Measurements from ENCODE around the gene OR6V1. TPM values are rescaled to one million over a fixed set of nuclear protein-coding genes. Genes with fewer than 3 reads are reported as not detected.

OR6V1 gene
- total RNA-seq, 2 experiments from 2014 or later: not detected

DNA sequence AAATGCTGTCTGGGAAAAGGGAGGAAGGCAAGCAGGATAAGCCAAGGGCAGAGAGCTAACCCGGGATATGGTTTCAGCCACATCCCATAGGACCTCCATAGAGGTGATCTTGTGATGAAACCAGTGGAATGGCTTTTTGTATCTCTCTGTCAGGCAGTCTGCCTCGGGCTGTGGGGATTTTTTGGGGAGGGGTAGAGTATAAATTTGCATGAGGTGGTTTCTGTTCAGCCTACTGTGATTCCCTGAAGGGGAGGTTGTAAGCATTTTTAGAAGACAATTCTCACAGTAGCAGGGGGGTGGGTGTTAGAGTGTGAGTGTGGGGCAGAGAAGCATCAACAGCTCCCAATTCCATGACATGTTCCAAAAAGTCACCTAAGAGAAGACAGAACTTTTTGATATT, 37.1 kb upstream of the OR6V1 start:
- TF ChIP-seq, protein P1, sequence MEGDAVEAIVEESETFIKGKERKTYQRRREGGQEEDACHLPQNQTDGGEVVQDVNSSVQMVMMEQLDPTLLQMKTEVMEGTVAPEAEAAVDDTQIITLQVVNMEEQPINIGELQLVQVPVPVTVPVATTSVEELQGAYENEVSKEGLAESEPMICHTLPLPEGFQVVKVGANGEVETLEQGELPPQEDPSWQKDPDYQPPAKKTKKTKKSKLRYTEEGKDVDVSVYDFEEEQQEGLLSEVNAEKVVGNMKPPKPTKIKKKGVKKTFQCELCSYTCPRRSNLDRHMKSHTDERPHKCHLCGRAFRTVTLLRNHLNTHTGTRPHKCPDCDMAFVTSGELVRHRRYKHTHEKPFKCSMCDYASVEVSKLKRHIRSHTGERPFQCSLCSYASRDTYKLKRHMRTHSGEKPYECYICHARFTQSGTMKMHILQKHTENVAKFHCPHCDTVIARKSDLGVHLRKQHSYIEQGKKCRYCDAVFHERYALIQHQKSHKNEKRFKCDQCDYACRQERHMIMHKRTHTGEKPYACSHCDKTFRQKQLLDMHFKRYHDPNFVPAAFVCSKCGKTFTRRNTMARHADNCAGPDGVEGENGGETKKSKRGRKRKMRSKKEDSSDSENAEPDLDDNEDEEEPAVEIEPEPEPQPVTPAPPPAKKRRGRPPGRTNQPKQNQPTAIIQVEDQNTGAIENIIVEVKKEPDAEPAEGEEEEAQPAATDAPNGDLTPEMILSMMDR (IDR thresholded peaks at IDR 0.05): no peak
- Mint-ChIP-seq H3K27me3 (peaks cover 9% of the 10 kb centered on the region), H3K27ac (no peak overlapping the region), H3K4me3 (no peak overlapping the region), H3K4me1 (ENCODE audit: low read depth) (peaks cover 2% of the 10 kb centered on the region), H3K36me3 (ENCODE audit: low read depth) (no peaks in the 10 kb centered on the region), H3K9me3 (no peaks in the 10 kb centered on the region)
- CTCF ChIA-PET: interaction anchor here (3.2 to 5.0 kb wide), 3 partner anchors 8 to 200 kb away, joined by 27 to 40 read pairs (median 32); no protein-coding TSS in a partner anchor
- POLR2A ChIA-PET: no interaction called here
- intact Hi-C loops (cut with micrococcal nuclease): no loop called here
- no peak for DNase-seq
- ATAC-seq: no peak

DNA sequence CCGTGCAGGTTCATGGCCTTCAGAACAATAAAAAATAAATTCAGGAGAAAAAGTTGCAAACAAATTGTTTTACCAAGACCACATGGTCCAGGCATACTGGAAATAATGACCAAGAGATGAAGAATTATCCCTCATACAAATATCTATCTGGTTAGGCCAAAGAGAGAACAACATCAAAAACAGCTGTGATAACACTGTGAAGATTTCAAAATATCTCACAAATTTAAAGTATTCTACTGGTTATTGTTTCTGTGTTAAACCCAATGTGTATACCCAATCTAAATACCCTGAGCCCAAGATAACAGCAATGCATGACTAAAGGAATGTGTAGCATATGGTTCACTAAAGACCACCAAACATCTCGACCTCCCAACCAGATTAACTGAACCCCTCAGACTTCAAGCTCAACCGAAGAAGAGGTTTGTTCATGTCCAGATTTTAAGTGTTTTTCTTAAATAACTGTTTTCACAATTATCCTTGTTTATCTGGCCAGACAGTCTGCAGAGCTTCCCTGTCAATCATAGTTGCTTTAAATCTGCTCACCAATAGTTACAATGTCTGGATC, 36.1 kb upstream of the OR6V1 start:
- ATAC-seq (no peak), DNase-seq (no peak)
- CTCF ChIA-PET: interaction anchor here (1.1 to 5.0 kb wide), 5 partner anchors 9 to 317 kb away, joined by 3 to 40 read pairs (median 27); partner anchors contain the start of gene TAS2R40
- Mint-ChIP-seq H3K9me3 (no peaks in the 10 kb centered on the region), H3K27ac (no peak overlapping the region), H3K4me1 (ENCODE audit: low read depth) (peaks cover 2% of the 10 kb centered on the region), H3K36me3 (ENCODE audit: low read depth) (no peaks in the 10 kb centered on the region), H3K27me3 (peaks cover 9% of the 10 kb centered on the region), H3K4me3 (no peak overlapping the region)
- TF ChIP-seq, protein P1 (IDR thresholded peaks at IDR 0.05): no peak
- intact Hi-C loops (cut with micrococcal nuclease): no loop called here
- POLR2A ChIA-PET: no interaction called here

DNA sequence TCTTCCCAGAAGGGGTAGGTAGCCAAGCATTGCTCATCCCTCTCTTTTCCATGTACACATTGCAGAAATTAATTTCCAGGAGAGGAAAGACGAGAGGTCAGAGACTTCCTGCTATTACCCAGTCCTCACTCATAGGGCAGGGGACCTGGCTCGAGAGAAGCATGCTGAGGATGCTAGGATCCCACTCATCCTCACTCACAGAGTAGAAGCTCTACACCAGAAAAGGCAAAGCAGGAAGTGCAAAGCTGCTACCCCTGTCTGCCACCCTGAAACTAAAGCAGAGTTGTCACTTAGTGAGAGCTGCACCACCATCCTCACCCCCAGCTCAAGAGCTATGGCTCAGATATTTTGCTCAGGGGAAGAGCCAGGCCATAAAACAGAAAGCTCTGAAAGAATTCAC, 35.1 kb upstream of the OR6V1 start:
- Mint-ChIP-seq H3K27me3 (peaks cover 9% of the 10 kb centered on the region), H3K9me3 (no peaks in the 10 kb centered on the region), H3K36me3 (ENCODE audit: low read depth) (no peaks in the 10 kb centered on the region), H3K4me1 (ENCODE audit: low read depth) (peaks cover 2% of the 10 kb centered on the region), H3K4me3 (no peak overlapping the region), H3K27ac (no peak overlapping the region)
- intact Hi-C loops (cut with micrococcal nuclease): no loop called here
- ChIA-PET CTCF (interaction anchor here (1.1 to 5.0 kb wide), 5 partner anchors 10 to 316 kb away, joined by 3 to 40 read pairs (median 27); partner anchors contain the start of gene TAS2R40), POLR2A (no interaction called here)
- no peak for ATAC-seq
- TF ChIP-seq, protein P1 (IDR thresholded peaks at IDR 0.05): no peak
- no peak for DNase-seq

DNA sequence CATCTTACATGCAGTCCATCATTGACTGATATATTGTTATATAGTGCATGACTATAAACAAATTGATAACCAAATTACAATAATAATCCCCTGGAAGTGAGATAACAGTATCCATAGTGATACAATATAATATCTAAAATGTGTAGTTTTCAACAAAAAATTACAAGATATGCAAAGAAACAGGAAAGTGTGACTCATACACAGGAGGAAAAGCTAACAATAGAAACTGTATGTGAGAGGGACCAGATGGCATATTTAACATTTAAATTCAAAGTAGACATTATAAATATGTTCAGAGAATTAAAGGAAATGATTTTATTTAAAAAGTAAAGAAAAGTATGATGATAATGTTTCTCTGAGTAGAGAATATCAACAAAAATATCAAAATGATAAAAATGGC, 33.2 kb upstream of the OR6V1 start:
- DNase-seq (no peak), ATAC-seq (no peak)
- TF ChIP-seq, protein P1 (IDR thresholded peaks at IDR 0.05): no peak
- peaks cover 3% of the 10 kb centered on the region for H3K27me3 Mint-ChIP-seq
- POLR2A ChIA-PET: no interaction called here
- intact Hi-C loops (cut with micrococcal nuclease): no loop called here
- H3K4me3 Mint-ChIP-seq: no peak overlapping the region
- CTCF ChIA-PET: interaction anchor here (0.7 to 5.0 kb wide), 4 partner anchors 12 to 196 kb away, joined by 3 to 32 read pairs (median 16); no protein-coding TSS in a partner anchor
- H3K27ac Mint-ChIP-seq: no peak overlapping the region
- H3K36me3 Mint-ChIP-seq (ENCODE audit: low read depth): no peaks in the 10 kb centered on the region
- H3K9me3 Mint-ChIP-seq: no peaks in the 10 kb centered on the region
- peaks cover 2% of the 10 kb centered on the region for H3K4me1 Mint-ChIP-seq (ENCODE audit: low read depth)

DNA sequence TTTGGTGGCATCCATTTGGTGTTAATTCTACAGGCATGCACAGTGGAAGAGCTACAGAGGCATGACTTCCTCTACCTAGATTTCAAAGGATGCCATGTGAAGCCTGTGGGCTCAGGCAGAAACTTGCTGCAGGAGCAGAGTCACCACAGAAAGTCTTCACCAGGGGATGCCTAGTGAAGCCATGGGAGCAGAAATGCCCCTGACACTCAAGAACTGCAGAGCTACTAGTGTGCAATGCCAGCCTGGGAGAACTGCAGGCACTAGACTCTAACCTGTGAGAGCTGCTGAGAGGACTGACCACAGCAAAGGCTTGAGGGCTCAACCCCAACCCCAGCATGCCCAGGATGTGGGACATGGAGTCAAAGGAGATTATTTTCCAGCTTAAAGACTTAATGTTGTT, 29.1 kb upstream of the OR6V1 start:
- ATAC-seq (no peak), DNase-seq (no peak)
- peaks cover 2% of the 10 kb centered on the region for H3K4me1 Mint-ChIP-seq (ENCODE audit: low read depth)
- TF ChIP-seq, protein P1 (IDR thresholded peaks at IDR 0.05): no peak
- CTCF ChIA-PET: interaction anchor here (2.8 kb wide), 1 partner anchor 192 kb away, joined by 8 read pairs; no protein-coding TSS in a partner anchor
- H3K27ac Mint-ChIP-seq: no peak overlapping the region
- intact Hi-C loops (cut with micrococcal nuclease): no loop called here
- no peaks in the 10 kb centered on the region for H3K9me3 Mint-ChIP-seq
- no peaks in the 10 kb centered on the region for H3K36me3 Mint-ChIP-seq (ENCODE audit: low read depth)
- POLR2A ChIA-PET: no interaction called here
- no peak overlapping the region for H3K4me3 Mint-ChIP-seq
- peaks cover 15% of the 10 kb centered on the region for H3K27me3 Mint-ChIP-seq
